T-cell (primary cell): ENCODE data around the gene BMERB1. TPM values are rescaled to one million over a fixed set of nuclear protein-coding genes. Genes with fewer than 3 reads are reported as not detected.

Experiments used
- ATAC-seq, 4 experiments: fragments of 200-7000 bp in 3 of 4; fragments of 150-1000 bp in 1 of 4; cut with Tn5 transposase; replicated peaks in 1 of 4; 1 replicate in 3 of 4; 2 replicates in 1 of 4; pipeline ENCODE4 v1.10.0; 2021; ENCODE audit warnings: moderate library complexity in 3 of 4, mild to moderate bottlenecking in 2 of 4, moderate number of reproducible peaks in 1 of 4
- CTCF ChIA-PET, 2 donors: fragments of 300-600 bp; sonication (Branson Sonifier 250); formaldehyde crosslinking; loops; one replicate each; lab custom pipeline; 2022; ENCODE audit warnings: antibody characterized with exemption in 2 of 2; lab: Charles Lee
- POLR2A ChIA-PET, 2 donors: fragments of 300-600 bp; sonication (Branson Sonifier 250); formaldehyde crosslinking; loops; one replicate each; lab custom pipeline; 2022; ENCODE audit warnings: antibody characterized with exemption in 2 of 2; lab: Charles Lee
- DNase-seq, 35 experiments: peaks; one replicate each; pipeline versions ENCODE4 v3.0.0 to v3.0.0-alpha.2; 2013 to 2023
- H3K27ac ChIP-seq: one replicate; pipeline ENCODE4 v1.5.1; 2013; ENCODE audit warnings: low read length
- H3K27me3 ChIP-seq, 2 experiments: replicated peaks in 1 of 2; 1 replicate in 1 of 2; 2 replicates in 1 of 2; pipeline versions ENCODE4 v1.6.1 to v1.7.0; 2013; ENCODE audit warnings: low read length in 1 of 2, mixed read lengths in 1 of 2; ENCODE audit not compliant: control insufficient read depth in 2 of 2, insufficient read depth in 2 of 2; ENCODE audit errors: extremely low read depth in 1 of 2
- H3K36me3 ChIP-seq, 2 donors: 1 replicate in 1 of 2; 2 replicates in 1 of 2; pipeline versions ENCODE4 v1.6.1 to v1.7.0; 2013; ENCODE audit warnings: low read length in 1 of 2; ENCODE audit not compliant: control insufficient read depth in 2 of 2, insufficient read depth in 1 of 2; ENCODE audit errors: extremely low read depth in 1 of 2
- H3K4me1 ChIP-seq, 2 experiments: 1 replicate in 1 of 2; 2 replicates in 1 of 2; pipeline versions ENCODE4 v1.6.1 to v1.7.0; 2013; ENCODE audit warnings: low read length in 2 of 2, mixed read lengths in 1 of 2; ENCODE audit not compliant: insufficient read depth in 2 of 2, control insufficient read depth in 1 of 2; ENCODE audit errors: extremely low read depth in 1 of 2
- H3K4me3 ChIP-seq, 2 donors: 1 replicate in 1 of 2; 2 replicates in 1 of 2; pipeline versions ENCODE4 v1.5.1 to v1.7.0; 2013; ENCODE audit warnings: mild to moderate bottlenecking in 2 of 2, low read length in 1 of 2, moderate library complexity in 1 of 2; ENCODE audit not compliant: control insufficient read depth in 1 of 2; ENCODE audit errors: extremely low read depth in 1 of 2
- H3K9me3 ChIP-seq: 2 replicates; pipeline ENCODE4 v1.7.0; 2013
- H3K27ac Mint-ChIP-seq, 2 donors: one replicate each; pipeline ENCODE4 v1.8.0; 2020 to 2021; ENCODE audit warnings: mild to moderate bottlenecking in 2 of 2, mixed read lengths in 2 of 2
- H3K27me3 Mint-ChIP-seq, 2 donors: one replicate each; pipeline ENCODE4 v1.8.0; 2021 to 2022; ENCODE audit warnings: mixed read lengths in 2 of 2
- H3K36me3 Mint-ChIP-seq: one replicate; pipeline ENCODE4 v1.8.0; 2021; ENCODE audit warnings: mixed read lengths
- H3K4me1 Mint-ChIP-seq, 3 donors: one replicate each; pipeline ENCODE4 v1.8.0; 2020 to 2022; ENCODE audit warnings: mixed read lengths in 3 of 3, mild to moderate bottlenecking in 1 of 3
- H3K4me3 Mint-ChIP-seq, 3 donors: one replicate each; pipeline ENCODE4 v1.8.0; 2020 to 2022; ENCODE audit warnings: mild to moderate bottlenecking in 3 of 3, mixed read lengths in 3 of 3, moderate library complexity in 3 of 3
- H3K9me3 Mint-ChIP-seq, 3 donors: one replicate each; pipeline ENCODE4 v1.8.0; 2020 to 2022; ENCODE audit warnings: mixed read lengths in 3 of 3
- WGBS: methylation state at CpG from one replicate; pipeline ENCODE4 v1.1.5; 2013; ENCODE audit warnings: missing lambda C conversion rate; ENCODE audit not compliant: insufficient coverage; 5-methylcytosine and 5-hydroxymethylcytosine counted together
- total RNA-seq, 35 experiments: library from RNA in 6 of 35; stranded (reverse) in 6 of 35; fragments of 120-200 nt in 1 of 35; gene quantifications; one replicate each; pipeline versions ENCODE4 v1.2.1 to v1.2.4 and lab custom pipeline; 2013 to 2026

BMERB1 gene
- total RNA-seq, 5 donors from 2014 or later (not counting 1 experiment from before 2014, with no cell fraction given), result 2.1 to 9.6 (median 5.6) TPM

GRCh38 chr16:15607700-15608396 lies 173.5 kb downstream of the BMERB1 start:
- WGBS, result 100% methylated on average over 3 of the region's 13 CpGs
- H3K9me3 ChIP-seq, result no peaks in the 10 kb centered on the region
- DNase-seq (no peak), ATAC-seq (no peak)
- H3K4me1 ChIP-seq, result no peaks in the 10 kb centered on the region
- POLR2A ChIA-PET, result no interaction called here
- peaks cover 3 to 16% (median 4%) of the 10 kb centered on the region in 3 donors for H3K4me1 Mint-ChIP-seq
- peaks cover 24 to 99% of the 10 kb centered on the region in 2 donors for H3K36me3 ChIP-seq
- no peak overlapping the region for H3K4me3 ChIP-seq
- no peaks in the 10 kb centered on the region for H3K27me3 Mint-ChIP-seq
- no peak overlapping the region for H3K27ac Mint-ChIP-seq
- H3K36me3 Mint-ChIP-seq, result peaks cover 75% of the 10 kb centered on the region
- H3K9me3 Mint-ChIP-seq, result no peaks in the 10 kb centered on the region
- CTCF ChIA-PET, result no interaction called here
- H3K4me3 Mint-ChIP-seq, result no peak overlapping the region
- H3K27ac ChIP-seq, result no peak overlapping the region
- no peaks in the 10 kb centered on the region for H3K27me3 ChIP-seq

DNA sequence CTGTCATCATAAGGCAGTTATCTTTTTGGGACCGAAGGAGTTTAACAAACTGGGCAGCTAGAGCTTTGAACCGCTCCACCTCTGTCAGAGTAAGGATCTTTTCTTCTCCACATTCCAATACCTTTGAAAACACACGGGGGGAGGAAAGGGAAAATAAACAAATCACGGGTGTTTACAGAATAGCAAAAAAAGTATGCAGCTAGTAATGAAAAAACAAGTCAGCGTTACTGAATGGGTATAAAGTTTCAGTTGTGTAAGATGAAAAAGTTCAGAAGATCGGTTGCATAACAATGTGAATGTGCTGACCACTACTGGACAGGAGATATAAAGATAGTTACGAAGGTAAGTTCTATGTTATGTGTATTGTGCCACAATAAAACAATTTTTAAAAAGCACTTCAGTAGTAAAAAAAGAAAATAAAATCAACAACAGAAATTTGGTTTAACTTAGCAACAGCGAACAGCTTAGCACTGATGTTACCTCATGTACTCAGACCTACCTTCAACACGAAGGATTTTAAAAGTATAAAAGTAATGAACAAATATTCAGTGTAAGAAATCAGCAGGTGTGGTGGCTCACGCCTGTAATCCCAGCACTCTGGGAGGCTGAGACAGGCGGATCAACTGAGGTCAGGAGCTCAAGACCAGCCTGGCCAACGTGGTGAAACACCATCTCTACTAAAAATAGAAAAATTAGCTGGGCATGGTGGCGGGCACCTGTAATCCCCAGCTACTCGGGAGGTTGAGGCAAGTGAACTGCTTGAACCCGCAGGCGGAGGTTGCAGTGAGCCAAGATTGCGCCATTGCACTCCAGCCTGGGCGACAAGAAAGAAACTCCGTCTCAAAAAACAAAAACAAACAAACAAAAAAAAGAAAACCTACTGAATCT lies 174.3 kb downstream of the BMERB1 start:
- Mint-ChIP-seq H3K9me3 (no peaks in the 10 kb centered on the region), H3K27me3 (no peaks in the 10 kb centered on the region), H3K4me1 (peaks cover 3 to 16% (median 4%) of the 10 kb centered on the region in 3 donors), H3K4me3 (no peak overlapping the region), H3K27ac (no peak overlapping the region), H3K36me3 (peaks cover 73% of the 10 kb centered on the region)
- CTCF ChIA-PET, result no interaction called here
- no peaks in the 10 kb centered on the region for H3K27me3 ChIP-seq
- WGBS, result 86% methylated on average over 4 of the region's 19 CpGs
- POLR2A ChIA-PET, result no interaction called here
- no peak overlapping the region for H3K27ac ChIP-seq
- H3K36me3 ChIP-seq, result peaks cover 27 to 97% of the 10 kb centered on the region in 2 donors
- no peaks in the 10 kb centered on the region for H3K4me1 ChIP-seq
- no peak for DNase-seq
- no peak for ATAC-seq
- no peaks in the 10 kb centered on the region for H3K9me3 ChIP-seq
- H3K4me3 ChIP-seq, result no peak overlapping the region

DNA sequence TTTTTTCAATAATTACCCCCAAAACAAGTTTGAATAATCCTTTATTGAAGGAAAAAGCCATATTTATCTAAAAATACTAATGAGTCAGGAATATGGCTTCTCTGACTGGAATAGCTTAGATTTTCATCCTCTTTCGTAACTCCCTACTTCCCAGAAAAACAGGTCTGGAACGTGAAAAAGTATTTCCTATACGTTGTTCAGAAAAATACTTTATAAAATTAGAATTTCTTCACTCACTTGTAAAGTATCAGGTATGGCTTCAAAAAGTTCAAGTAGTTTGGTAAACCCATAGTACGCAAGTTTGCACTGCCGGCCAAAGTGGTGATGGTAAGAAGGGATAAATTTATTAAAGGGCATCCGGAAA lies 174.9 kb downstream of the BMERB1 start:
- peaks cover 69% of the 10 kb centered on the region for H3K36me3 Mint-ChIP-seq
- H3K9me3 Mint-ChIP-seq, result no peaks in the 10 kb centered on the region
- Histone ChIP-seq H3K4me3 (no peak overlapping the region), H3K27me3 (no peaks in the 10 kb centered on the region), H3K27ac (no peak overlapping the region), H3K4me1 (no peaks in the 10 kb centered on the region), H3K36me3 (peaks cover 27 to 95% of the 10 kb centered on the region in 2 donors), H3K9me3 (no peaks in the 10 kb centered on the region)
- H3K4me3 Mint-ChIP-seq, result no peak overlapping the region
- ChIA-PET POLR2A (no interaction called here), CTCF (no interaction called here)
- ATAC-seq, result no peak
- no peaks in the 10 kb centered on the region for H3K27me3 Mint-ChIP-seq
- peaks cover 3 to 16% (median 4%) of the 10 kb centered on the region in 3 donors for H3K4me1 Mint-ChIP-seq
- DNase-seq, result no peak
- H3K27ac Mint-ChIP-seq, result no peak overlapping the region
- WGBS, result 80% methylated on average over 1 of the region's 6 CpGs

DNA sequence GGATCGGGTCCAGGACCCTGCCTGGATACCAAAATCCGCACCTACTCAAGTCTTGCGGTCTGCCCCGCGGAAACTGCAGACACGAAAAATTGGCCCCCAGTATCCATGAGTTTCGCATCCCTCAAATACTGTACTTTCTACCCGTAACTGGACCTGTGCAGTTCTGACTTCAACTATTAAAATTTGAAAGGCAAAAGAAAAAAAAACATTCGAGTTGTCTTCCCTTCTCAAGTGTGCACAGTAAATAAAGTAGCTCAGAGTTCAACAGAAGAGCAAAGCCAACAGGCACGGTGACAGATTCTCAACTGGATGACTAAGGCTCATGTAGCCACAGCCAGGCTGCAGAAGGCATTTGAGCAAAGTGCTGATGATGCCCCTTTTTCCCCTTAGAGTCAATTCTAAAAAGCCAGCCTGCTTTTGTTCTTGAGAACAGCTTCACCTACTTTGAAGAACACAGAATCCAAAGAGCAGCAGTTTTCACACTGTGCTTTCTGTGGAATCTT lies 176.0 kb downstream of the BMERB1 start:
- H3K27ac ChIP-seq, result no peak overlapping the region
- Mint-ChIP-seq H3K4me1 (peaks cover 3 to 16% (median 4%) of the 10 kb centered on the region in 3 donors), H3K9me3 (no peaks in the 10 kb centered on the region), H3K4me3 (no peak overlapping the region), H3K27ac (peak overlapping the region; percentile 10 to 66), H3K27me3 (no peaks in the 10 kb centered on the region), H3K36me3 (peaks cover 66% of the 10 kb centered on the region)
- DNase-seq, result no peak
- no peaks in the 10 kb centered on the region for H3K27me3 ChIP-seq
- ATAC-seq, result no peak
- H3K36me3 ChIP-seq, result peaks cover 35 to 90% of the 10 kb centered on the region in 2 donors
- H3K4me1 ChIP-seq, result no peaks in the 10 kb centered on the region
- H3K4me3 ChIP-seq, result no peak overlapping the region
- ChIA-PET POLR2A (no interaction called here), CTCF (no interaction called here)
- H3K9me3 ChIP-seq, result no peaks in the 10 kb centered on the region
- WGBS, result 90% methylated on average over 10 of the region's 10 CpGs

DNA sequence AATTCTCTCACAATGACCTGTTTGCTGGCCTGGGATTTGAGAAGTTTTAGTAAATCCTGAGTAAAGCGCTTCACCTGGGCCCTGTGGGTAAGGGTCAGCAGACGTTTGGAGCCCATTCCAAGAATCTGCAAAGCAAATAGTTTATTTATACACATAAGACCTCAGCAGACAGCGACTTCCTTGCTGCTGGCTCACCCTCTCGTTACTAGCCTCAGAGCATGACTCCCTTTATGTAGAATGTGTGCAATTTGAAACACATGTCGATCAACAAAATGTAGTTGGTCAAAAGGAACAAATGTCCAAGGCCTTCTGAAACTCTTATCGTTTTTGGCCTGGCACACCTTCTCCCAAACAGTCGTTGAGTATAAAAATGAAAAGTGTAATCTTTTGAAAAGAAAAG lies 177.2 kb downstream of the BMERB1 start:
- no peaks in the 10 kb centered on the region for H3K27me3 Mint-ChIP-seq
- CTCF ChIA-PET, result no interaction called here
- Histone ChIP-seq H3K9me3 (no peaks in the 10 kb centered on the region), H3K4me3 (no peak overlapping the region), H3K4me1 (no peaks in the 10 kb centered on the region), H3K36me3 (peaks cover 41 to 90% of the 10 kb centered on the region in 2 donors), H3K27ac (no peak overlapping the region), H3K27me3 (no peaks in the 10 kb centered on the region)
- H3K9me3 Mint-ChIP-seq, result no peaks in the 10 kb centered on the region
- DNase-seq, result no peak
- no peak for ATAC-seq
- POLR2A ChIA-PET, result no interaction called here
- no peak overlapping the region for H3K4me3 Mint-ChIP-seq
- peaks cover 0 to 6% (median 2%) of the 10 kb centered on the region in 3 donors for H3K4me1 Mint-ChIP-seq
- H3K27ac Mint-ChIP-seq, result no peak overlapping the region
- WGBS, result 93% methylated on average over 2 of the region's 7 CpGs
- peaks cover 64% of the 10 kb centered on the region for H3K36me3 Mint-ChIP-seq

DNA sequence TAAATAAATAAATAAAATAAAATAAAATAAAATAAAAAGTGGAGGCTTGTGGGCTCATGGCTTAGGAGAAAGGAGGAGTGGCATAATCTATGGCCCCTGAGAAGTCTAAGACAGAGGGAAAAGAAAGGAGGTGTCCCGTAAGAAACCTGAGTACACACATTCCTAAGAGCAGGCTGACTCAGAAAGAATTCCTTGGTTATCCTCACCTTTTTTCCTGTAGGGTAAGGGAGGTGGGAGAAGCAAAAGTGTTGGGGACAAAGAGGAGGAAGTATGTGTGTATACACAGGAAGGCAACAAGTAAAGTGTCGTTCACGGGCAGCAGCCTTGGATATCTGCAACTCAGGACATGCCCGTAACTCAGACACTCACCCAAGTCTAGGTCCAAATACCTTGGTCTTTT lies 179.3 kb downstream of the BMERB1 start:
- Mint-ChIP-seq H3K27ac (peak overlapping the region in 1 of 2 donors; percentile 23), H3K9me3 (no peaks in the 10 kb centered on the region), H3K4me1 (no peaks in the 10 kb centered on the region), H3K4me3 (no peak overlapping the region), H3K36me3 (peaks cover 66% of the 10 kb centered on the region), H3K27me3 (no peaks in the 10 kb centered on the region)
- WGBS, result 97% methylated on average over 3 of the region's 4 CpGs
- DNase-seq (no peak), ATAC-seq (no peak)
- no peak overlapping the region for H3K27ac ChIP-seq
- no peaks in the 10 kb centered on the region for H3K4me1 ChIP-seq
- no peak overlapping the region for H3K4me3 ChIP-seq
- H3K36me3 ChIP-seq, result peaks cover 37 to 90% of the 10 kb centered on the region in 2 donors
- no peaks in the 10 kb centered on the region for H3K9me3 ChIP-seq
- POLR2A ChIA-PET, result no interaction called here
- CTCF ChIA-PET, result no interaction called here
- H3K27me3 ChIP-seq, result no peaks in the 10 kb centered on the region
